HepG2 (cell line): ENCODE data around the gene VSIG10L. TPM values are rescaled to one million over a fixed set of nuclear protein-coding genes. Genes with fewer than 3 reads are reported as not detected.

Experiments used
- BRD4 ChIP-seq: sonication (generic); formaldehyde crosslinking; IDR thresholded peaks from 2 replicates; pipeline ENCODE4 v1.4.0; 2020; ENCODE audit warnings: missing genetic modification reagents
- CAMTA2 ChIP-seq: sonication (generic); formaldehyde crosslinking; IDR thresholded peaks from 2 replicates; pipeline ENCODE4 v1.4.0; 2020; ENCODE audit warnings: mild to moderate bottlenecking, missing genetic modification reagents, borderline replicate concordance
- EZH2 ChIP-seq: conservative IDR thresholded peaks from 2 replicates; pipeline ENCODE4 v1.6.1; 2012; ENCODE audit warnings: mild to moderate bottlenecking, low read depth, low read length, moderate library complexity
- NFRKB ChIP-seq: fragments of 450-650 bp; IDR thresholded peaks from 2 replicates; pipeline ENCODE4 v1.6.1; 2017
- STAT5B ChIP-seq: sonication (generic); formaldehyde crosslinking; IDR thresholded peaks from 2 replicates; pipeline ENCODE4 v1.4.0; 2020; ENCODE audit warnings: missing genetic modification reagents
- ZFP36L1 ChIP-seq: sonication (generic); formaldehyde crosslinking; IDR thresholded peaks from 2 replicates; pipeline ENCODE4 v1.8.0; 2022; ENCODE audit warnings: mild to moderate bottlenecking, missing genetic modification reagents, moderate library complexity
- ZNF292 ChIP-seq: sonication (generic); formaldehyde crosslinking; IDR thresholded peaks from 2 replicates; pipeline ENCODE4 v1.8.1; 2022; ENCODE audit warnings: mild to moderate bottlenecking, low read depth, missing genetic modification reagents, borderline replicate concordance
- ZNF3 ChIP-seq: IDR thresholded peaks from 2 replicates; pipeline ENCODE4 v1.7.0; 2017; ENCODE audit warnings: inconsistent platforms
- ZNF326 ChIP-seq: sonication (generic); formaldehyde crosslinking; IDR thresholded peaks from 2 replicates; pipeline ENCODE4 v1.4.0; 2020; ENCODE audit warnings: missing genetic modification reagents, borderline replicate concordance
- ZNF546 ChIP-seq: sonication (generic); formaldehyde crosslinking; conservative IDR thresholded peaks from 2 replicates; pipeline ENCODE4 v1.8.1; 2023; ENCODE audit warnings: mild to moderate bottlenecking, missing genetic modification reagents
- ZNF674 ChIP-seq: sonication (generic); formaldehyde crosslinking; IDR thresholded peaks from 2 replicates; pipeline ENCODE4 v1.5.0; 2020; ENCODE audit warnings: low read depth, mild to moderate bottlenecking, missing genetic modification reagents
- ZNF772 ChIP-seq: sonication (generic); formaldehyde crosslinking; IDR thresholded peaks from 2 replicates; pipeline ENCODE4 v1.5.0; 2020; ENCODE audit warnings: mild to moderate bottlenecking, missing genetic modification reagents
- polyA plus RNA-seq, 8 experiments: library from polyadenylated mRNA; depleted of rRNA in 3 of 8; stranded (reverse) in 7 of 8; unstranded in 1 of 8; fragments of >200 nt; fragmentation: Illumina TruSeq in 4 of 8; extraction: Trizol in 4 of 8; gene quantifications; 2 replicates each; pipeline versions ENCODE4 v1.2.1 to v1.2.3, GENCODE V29; 2011 to 2016; ENCODE audit warnings: low read depth in 4 of 8, missing spikeins in 1 of 8, mixed read lengths in 1 of 8; ENCODE audit not compliant: insufficient read depth in 1 of 8
- total RNA-seq, 5 experiments: library from RNA; depleted of rRNA; stranded (reverse); fragments of >200 nt; fragmentation: Illumina TruSeq; extraction: Trizol; gene quantifications; 2 replicates each; pipeline ENCODE4 v1.2.3, GENCODE V29; 2016; ENCODE audit warnings: low read depth in 1 of 5
- TF ChIP-seq, protein P1 (sequence below): sonication (generic); formaldehyde crosslinking; IDR thresholded peaks from 2 replicates; pipeline ENCODE4 v1.4.0; 2020; ENCODE audit warnings: mild to moderate bottlenecking, missing genetic modification reagents, borderline replicate concordance
- TF ChIP-seq, protein P2 (sequence below): sonication (generic); formaldehyde crosslinking; IDR thresholded peaks from 2 replicates; pipeline ENCODE4 v1.5.0; 2020; ENCODE audit warnings: mild to moderate bottlenecking, missing genetic modification reagents, borderline replicate concordance
- TF ChIP-seq, protein P3 (sequence below): sonication (generic); formaldehyde crosslinking; IDR thresholded peaks from 2 replicates; pipeline ENCODE4 v1.4.0; 2020; ENCODE audit warnings: mild to moderate bottlenecking, missing genetic modification reagents

VSIG10L gene
- total and polyA plus RNA-seq, 2 of the 13 experiments (the other 11 are each of a cell fraction or from before 2014, with no cell fraction given), result 2.7 to 8.5 TPM

DNA sequence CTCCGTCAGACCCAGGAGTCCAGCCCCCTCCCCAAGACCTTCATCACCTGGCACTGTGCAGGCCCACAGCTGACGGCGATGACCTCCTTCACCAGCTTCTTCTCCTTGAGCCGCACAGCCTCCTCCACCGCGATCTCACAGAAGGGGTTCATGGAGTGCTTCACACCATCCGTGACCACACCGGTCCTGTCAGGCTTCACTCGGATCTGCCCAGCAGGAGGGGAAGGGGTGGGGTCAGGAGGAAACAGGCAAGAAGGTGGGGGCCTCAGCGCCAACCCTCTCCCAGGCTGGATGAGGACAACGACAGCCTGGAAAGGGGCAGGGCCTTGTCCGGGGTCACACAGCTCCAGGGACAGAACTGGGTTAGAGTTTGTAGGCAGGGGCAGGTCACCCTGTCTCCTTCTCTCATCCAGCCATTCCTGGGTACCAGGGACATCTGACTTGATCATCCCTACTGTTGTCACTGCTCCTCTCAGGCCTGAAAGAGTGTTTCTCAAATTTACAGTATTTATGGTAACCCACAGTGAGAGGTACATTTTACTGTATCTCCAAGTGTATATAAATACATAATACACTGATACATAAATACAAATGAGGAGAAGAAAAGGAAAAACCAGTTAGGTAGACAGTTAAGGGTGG lies 12.3 kb upstream of the VSIG10L start (continued):
- TF ChIP-seq, protein P1, sequence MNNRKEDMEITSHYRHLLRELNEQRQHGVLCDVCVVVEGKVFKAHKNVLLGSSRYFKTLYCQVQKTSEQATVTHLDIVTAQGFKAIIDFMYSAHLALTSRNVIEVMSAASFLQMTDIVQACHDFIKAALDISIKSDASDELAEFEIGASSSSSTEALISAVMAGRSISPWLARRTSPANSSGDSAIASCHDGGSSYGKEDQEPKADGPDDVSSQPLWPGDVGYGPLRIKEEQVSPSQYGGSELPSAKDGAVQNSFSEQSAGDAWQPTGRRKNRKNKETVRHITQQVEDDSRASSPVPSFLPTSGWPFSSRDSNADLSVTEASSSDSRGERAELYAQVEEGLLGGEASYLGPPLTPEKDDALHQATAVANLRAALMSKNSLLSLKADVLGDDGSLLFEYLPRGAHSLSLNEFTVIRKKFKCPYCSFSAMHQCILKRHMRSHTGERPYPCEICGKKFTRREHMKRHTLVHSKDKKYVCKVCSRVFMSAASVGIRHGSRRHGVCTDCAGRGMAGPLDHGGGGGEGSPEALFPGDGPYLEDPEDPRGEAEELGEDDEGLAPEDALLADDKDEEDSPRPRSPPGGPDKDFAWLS (CRISPR knock-in tag), result no peak
- TF ChIP-seq BRD4 (CRISPR knock-in tag) (peak; percentile 71), ZNF546 (CRISPR knock-in tag) (no peak), CAMTA2 (CRISPR knock-in tag) (no peak), STAT5B (no peak), ZNF772 (0 out of 2 replicates have a peak, but pooled peaks have one; percentile 13), ZNF674 (CRISPR knock-in tag) (no peak), ZNF292 (no peak), ZNF3 (CRISPR knock-in tag) (no peak; the same call in 1 of the 2 replicates), ZNF326 (CRISPR knock-in tag) (no peak), EZH2 (no peak), NFRKB (no peak), ZFP36L1 (CRISPR knock-in tag) (no peak; the same call in 1 of the 2 replicates)
- TF ChIP-seq, protein P2, sequence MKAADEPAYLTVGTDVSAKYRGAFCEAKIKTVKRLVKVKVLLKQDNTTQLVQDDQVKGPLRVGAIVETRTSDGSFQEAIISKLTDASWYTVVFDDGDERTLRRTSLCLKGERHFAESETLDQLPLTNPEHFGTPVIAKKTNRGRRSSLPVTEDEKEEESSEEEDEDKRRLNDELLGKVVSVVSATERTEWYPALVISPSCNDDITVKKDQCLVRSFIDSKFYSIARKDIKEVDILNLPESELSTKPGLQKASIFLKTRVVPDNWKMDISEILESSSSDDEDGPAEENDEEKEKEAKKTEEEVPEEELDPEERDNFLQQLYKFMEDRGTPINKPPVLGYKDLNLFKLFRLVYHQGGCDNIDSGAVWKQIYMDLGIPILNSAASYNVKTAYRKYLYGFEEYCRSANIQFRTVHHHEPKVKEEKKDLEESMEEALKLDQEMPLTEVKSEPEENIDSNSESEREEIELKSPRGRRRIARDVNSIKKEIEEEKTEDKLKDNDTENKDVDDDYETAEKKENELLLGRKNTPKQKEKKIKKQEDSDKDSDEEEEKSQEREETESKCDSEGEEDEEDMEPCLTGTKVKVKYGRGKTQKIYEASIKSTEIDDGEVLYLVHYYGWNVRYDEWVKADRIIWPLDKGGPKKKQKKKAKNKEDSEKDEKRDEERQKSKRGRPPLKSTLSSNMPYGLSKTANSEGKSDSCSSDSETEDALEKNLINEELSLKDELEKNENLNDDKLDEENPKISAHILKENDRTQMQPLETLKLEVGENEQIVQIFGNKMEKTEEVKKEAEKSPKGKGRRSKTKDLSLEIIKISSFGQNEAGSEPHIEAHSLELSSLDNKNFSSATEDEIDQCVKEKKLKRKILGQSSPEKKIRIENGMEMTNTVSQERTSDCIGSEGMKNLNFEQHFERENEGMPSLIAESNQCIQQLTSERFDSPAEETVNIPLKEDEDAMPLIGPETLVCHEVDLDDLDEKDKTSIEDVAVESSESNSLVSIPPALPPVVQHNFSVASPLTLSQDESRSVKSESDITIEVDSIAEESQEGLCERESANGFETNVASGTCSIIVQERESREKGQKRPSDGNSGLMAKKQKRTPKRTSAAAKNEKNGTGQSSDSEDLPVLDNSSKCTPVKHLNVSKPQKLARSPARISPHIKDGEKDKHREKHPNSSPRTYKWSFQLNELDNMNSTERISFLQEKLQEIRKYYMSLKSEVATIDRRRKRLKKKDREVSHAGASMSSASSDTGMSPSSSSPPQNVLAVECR, result no peak; the same call in 1 of the 2 replicates
- TF ChIP-seq, protein P3, sequence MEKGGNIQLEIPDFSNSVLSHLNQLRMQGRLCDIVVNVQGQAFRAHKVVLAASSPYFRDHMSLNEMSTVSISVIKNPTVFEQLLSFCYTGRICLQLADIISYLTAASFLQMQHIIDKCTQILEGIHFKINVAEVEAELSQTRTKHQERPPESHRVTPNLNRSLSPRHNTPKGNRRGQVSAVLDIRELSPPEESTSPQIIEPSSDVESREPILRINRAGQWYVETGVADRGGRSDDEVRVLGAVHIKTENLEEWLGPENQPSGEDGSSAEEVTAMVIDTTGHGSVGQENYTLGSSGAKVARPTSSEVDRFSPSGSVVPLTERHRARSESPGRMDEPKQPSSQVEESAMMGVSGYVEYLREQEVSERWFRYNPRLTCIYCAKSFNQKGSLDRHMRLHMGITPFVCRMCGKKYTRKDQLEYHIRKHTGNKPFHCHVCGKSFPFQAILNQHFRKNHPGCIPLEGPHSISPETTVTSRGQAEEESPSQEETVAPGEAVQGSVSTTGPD (CRISPR knock-in tag), result no peak
